HepG2 (cell line): ENCODE measurements around the gene WNT5B. TPM values are rescaled to one million over a fixed set of nuclear protein-coding genes. Genes with fewer than 3 reads are reported as not detected.
A peak's percentile ranks its signal among the peaks of the same experiment; 100 is the strongest.

Source experiments
- ADNP ChIP-seq: sonication (generic); formaldehyde crosslinking; IDR thresholded peaks from 2 replicates; pipeline ENCODE4 v1.4.0; 2020; ENCODE audit warnings: missing genetic modification reagents
- CC2D1A ChIP-seq: sonication (generic); formaldehyde crosslinking; IDR thresholded peaks from 2 replicates; pipeline ENCODE4 v1.8.1; 2023; ENCODE audit warnings: mild to moderate bottlenecking, missing genetic modification reagents
- CCAR2 ChIP-seq: fragments of 200-400 bp; formaldehyde crosslinking; optimal IDR thresholded peaks from 2 replicates; pipeline ENCODE3; 2018; ENCODE audit warnings: low read depth, mild to moderate bottlenecking, low read length, moderate library complexity
- FOSL2 ChIP-seq: sonication (generic); formaldehyde crosslinking; IDR thresholded peaks from 2 replicates; pipeline ENCODE4 v1.4.0; 2020; ENCODE audit warnings: missing genetic modification reagents
- HNRNPL ChIP-seq: fragments of 200-400 bp; formaldehyde crosslinking; IDR thresholded peaks from 2 replicates; pipeline ENCODE4 v1.6.1; 2017; ENCODE audit warnings: mild to moderate bottlenecking, low read depth, low read length
- LBX2 ChIP-seq: sonication (generic); formaldehyde crosslinking; IDR thresholded peaks from 2 replicates; pipeline ENCODE4 v1.5.0; 2020; ENCODE audit warnings: missing genetic modification reagents, mild to moderate bottlenecking, borderline replicate concordance
- LCORL ChIP-seq, 2 experiments: fragments of 450-650 bp in 1 of 2; sonication (generic) in 1 of 2; formaldehyde crosslinking in 1 of 2; IDR thresholded peaks; 2 replicates each; pipeline versions ENCODE4 v1.5.0 to v1.6.1; 2017 to 2020; ENCODE audit warnings: antibody characterized with exemption in 1 of 2, missing genetic modification reagents in 1 of 2
- RBM22 ChIP-seq: fragments of 200-400 bp; formaldehyde crosslinking; optimal IDR thresholded peaks from 2 replicates; pipeline ENCODE3; 2017; ENCODE audit warnings: mild to moderate bottlenecking, low read length, moderate library complexity
- SALL1 ChIP-seq: sonication (generic); formaldehyde crosslinking; IDR thresholded peaks from 2 replicates; pipeline ENCODE4 v1.8.0; 2022; ENCODE audit warnings: mild to moderate bottlenecking, missing genetic modification reagents
- SRF ChIP-seq: IDR thresholded peaks from 2 replicates; pipeline ENCODE4 v1.6.1; 2011; ENCODE audit warnings: mild to moderate bottlenecking, low read depth, low read length, moderate library complexity
- TEAD3 ChIP-seq: optimal IDR thresholded peaks from 2 replicates; pipeline ENCODE3; 2016; ENCODE audit warnings: borderline replicate concordance
- ZBTB40 ChIP-seq, 2 experiments: fragments of 450-650 bp in 1 of 2; sonication (generic) in 1 of 2; formaldehyde crosslinking in 1 of 2; IDR thresholded peaks; 2 replicates each; pipeline versions ENCODE4 v1.6.1 to v1.8.0; 2016 to 2022; ENCODE audit warnings: antibody characterized with exemption in 1 of 2, mild to moderate bottlenecking in 1 of 2, missing genetic modification reagents in 1 of 2
- ZKSCAN5 ChIP-seq: sonication (generic); formaldehyde crosslinking; IDR thresholded peaks from 2 replicates; pipeline ENCODE4 v1.5.1; 2020; ENCODE audit warnings: mild to moderate bottlenecking, missing genetic modification reagents
- ZNF629 ChIP-seq: sonication (generic); formaldehyde crosslinking; conservative IDR thresholded peaks from 2 replicates; pipeline ENCODE4 v1.5.0; 2020; ENCODE audit warnings: missing genetic modification reagents
- polyA plus RNA-seq, 8 experiments: library from polyadenylated mRNA; depleted of rRNA in 3 of 8; stranded (reverse) in 7 of 8; unstranded in 1 of 8; fragments of >200 nt; fragmentation: Illumina TruSeq in 4 of 8; extraction: Trizol in 4 of 8; gene quantifications; 2 replicates each; pipeline versions ENCODE4 v1.2.1 to v1.2.3, GENCODE V29; 2011 to 2016; ENCODE audit warnings: low read depth in 4 of 8, missing spikeins in 1 of 8, mixed read lengths in 1 of 8; ENCODE audit not compliant: insufficient read depth in 1 of 8
- total RNA-seq, 5 experiments: library from RNA; depleted of rRNA; stranded (reverse); fragments of >200 nt; fragmentation: Illumina TruSeq; extraction: Trizol; gene quantifications; 2 replicates each; pipeline ENCODE4 v1.2.3, GENCODE V29; 2016; ENCODE audit warnings: low read depth in 1 of 5
- TF ChIP-seq, protein P1 (sequence below): sonication (generic); formaldehyde crosslinking; IDR thresholded peaks from 2 replicates; pipeline ENCODE4 v1.8.0; 2022; ENCODE audit warnings: missing genetic modification reagents, mild to moderate bottlenecking, borderline replicate concordance

The WNT5B gene
- total and polyA plus RNA-seq, 2 of the 13 experiments (the other 11 are each of a cell fraction or from before 2014, with no cell fraction given), result 0.04 TPM; not detected in 1

- TF ChIP-seq LBX2 (CRISPR knock-in tag) (no peak), ZNF629 (CRISPR knock-in tag) (0 out of 2 replicates have a peak, but pooled peaks have one; percentile 21), CCAR2 (no peak), ZKSCAN5 (CRISPR knock-in tag) (no peak), RBM22 (no peak), TEAD3 (CRISPR knock-in tag) (no peak), CC2D1A (CRISPR knock-in tag) (no peak), HNRNPL (0 out of 2 replicates have a peak, but pooled peaks have one; percentile 34), SALL1 (CRISPR knock-in tag) (0 out of 2 replicates have a peak, but pooled peaks have one; percentile 11), LCORL (IDR thresholded peaks at IDR 0.05) (no peak), LCORL (CRISPR knock-in tag; IDR thresholded peaks at IDR 0.05) (no peak), SRF (peak; percentile 63; the same call in 1 of the 2 replicates), ADNP (CRISPR knock-in tag) (no peak), FOSL2 (CRISPR knock-in tag) (peak; percentile 60; the same call in 1 of the 2 replicates), ZBTB40 (IDR thresholded peaks at IDR 0.05) (peak; percentile 28; the same call in 1 of the 2 replicates), ZBTB40 (CRISPR knock-in tag; IDR thresholded peaks at IDR 0.05) (peak; percentile 90)
- TF ChIP-seq, protein P1, sequence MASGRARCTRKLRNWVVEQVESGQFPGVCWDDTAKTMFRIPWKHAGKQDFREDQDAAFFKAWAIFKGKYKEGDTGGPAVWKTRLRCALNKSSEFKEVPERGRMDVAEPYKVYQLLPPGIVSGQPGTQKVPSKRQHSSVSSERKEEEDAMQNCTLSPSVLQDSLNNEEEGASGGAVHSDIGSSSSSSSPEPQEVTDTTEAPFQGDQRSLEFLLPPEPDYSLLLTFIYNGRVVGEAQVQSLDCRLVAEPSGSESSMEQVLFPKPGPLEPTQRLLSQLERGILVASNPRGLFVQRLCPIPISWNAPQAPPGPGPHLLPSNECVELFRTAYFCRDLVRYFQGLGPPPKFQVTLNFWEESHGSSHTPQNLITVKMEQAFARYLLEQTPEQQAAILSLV (CRISPR knock-in tag), result no peak
Measured at GRCh38 chr12:1670358-1671268, 41.6 kb downstream of the WNT5B start (continued).
